Upper lobe of left lung (tissue), 6 donors: ENCODE results near the gene CD8A. TPM values are rescaled to one million over a fixed set of nuclear protein-coding genes. Genes with fewer than 3 reads are reported as not detected.

Source experiments
- ATAC-seq, 2 donors: fragments of 200-7000 bp; cut with Tn5 transposase; one replicate each; pipeline ENCODE4 v1.9.1; 2022; ENCODE audit warnings: mild to moderate bottlenecking in 2 of 2, moderate library complexity in 2 of 2; ENCODE audit not compliant: low FRiP score in 2 of 2
- DNase-seq, 2 donors: peaks; one replicate each; pipeline ENCODE4 v3.0.0-alpha.2; 2019 to 2020
- H3K27ac ChIP-seq, 4 donors: fragments of 200-600 bp; sonication (generic); one replicate each; pipeline ENCODE4 v1.5.1; 2016 to 2019
- H3K27me3 ChIP-seq, 4 donors: fragments of 200-600 bp; sonication (generic); one replicate each; pipeline ENCODE4 v1.5.1; 2017 to 2019
- H3K36me3 ChIP-seq, 4 donors: fragments of 200-600 bp; sonication (generic); one replicate each; pipeline ENCODE4 v1.5.1; 2016 to 2019
- H3K4me1 ChIP-seq, 4 donors: fragments of 200-600 bp; sonication (generic); one replicate each; pipeline ENCODE4 v1.5.1; 2018 to 2019
- H3K4me3 ChIP-seq, 4 donors: fragments of 200-600 bp; sonication (generic); one replicate each; pipeline ENCODE4 v1.5.1; 2017 to 2019; ENCODE audit warnings: mild to moderate bottlenecking in 2 of 4, moderate library complexity in 1 of 4
- H3K9me3 ChIP-seq, 4 donors: fragments of 200-600 bp; sonication (generic); one replicate each; pipeline ENCODE4 v1.5.1; 2018 to 2019
- EP300 ChIP-seq, 4 donors: sonication (generic); formaldehyde crosslinking; IDR thresholded peaks; one replicate each; pipeline ENCODE4 v1.5.1; 2017; ENCODE audit warnings: antibody characterized with exemption in 4 of 4, control low read depth in 2 of 4
- POLR2A ChIP-seq, 4 donors: fragments of 450-650 bp; IDR thresholded peaks; one replicate each; pipeline ENCODE4 v1.5.1; 2016 to 2017; ENCODE audit warnings: antibody characterized with exemption in 4 of 4, mild to moderate bottlenecking in 2 of 4
- POLR2AphosphoS5 ChIP-seq, 2 donors: sonication (generic); formaldehyde crosslinking; IDR thresholded peaks; one replicate each; pipeline ENCODE4 v1.5.1; 2017; ENCODE audit warnings: antibody characterized with exemption in 2 of 2
- WGBS, 2 donors: methylation state at CpG; one replicate each; pipeline ENCODE4 v1.1.5; 2017 to 2018; 5-methylcytosine and 5-hydroxymethylcytosine counted together
- total RNA-seq, 6 donors: library from RNA; depleted of rRNA in 4 of 6; stranded (reverse); fragments of >200 nt in 4 of 6; gene quantifications; one replicate each; pipeline versions ENCODE4 v1.1.0 to v1.2.1, GENCODE V29; 2016 to 2021
- TF ChIP-seq, protein P1 (sequence below), 6 experiments: fragments of 450-650 bp in 4 of 6; fragments of 200-600 bp in 2 of 6; sonication (generic) in 2 of 6; IDR thresholded peaks; one replicate each; pipeline ENCODE4 v1.5.1; 2016 to 2019; ENCODE audit warnings: antibody characterized with exemption in 6 of 6
- donor health status: DM: no; HTN: no; CAD: no; lungs with moderate emphysema.
- donor health status: DM: no; HTN: yes; CAD: no; lungs with severe emphysema.

Gene CD8A
- total RNA-seq, 6 donors from 2014 or later = 4.1 to 5.6 (median 4.7) TPM

DNA sequence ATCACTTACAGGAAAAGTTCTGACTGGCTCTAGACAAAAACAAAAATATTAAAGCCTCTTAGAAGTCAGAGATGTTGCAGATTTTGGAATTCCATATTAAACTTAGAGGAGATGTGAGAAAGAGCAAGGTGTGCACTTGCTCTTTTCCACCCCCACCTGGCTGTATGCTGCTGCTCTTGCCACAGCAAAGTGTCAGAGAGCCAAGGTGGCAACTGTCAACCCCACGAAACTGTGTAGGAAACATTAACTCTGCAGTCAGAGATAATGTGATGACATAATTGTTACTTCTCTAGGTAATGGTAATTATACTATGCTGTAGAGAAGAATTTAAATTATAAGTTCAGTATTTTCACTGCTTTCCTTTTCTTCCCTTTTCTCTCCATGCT, 25.4 kb downstream of the CD8A start:
- no peaks in the 10 kb centered on the region for H3K27me3 ChIP-seq
- WGBS, 2 donors = 66 to 83% methylated on average over 1 of the region's 1 CpG
- H3K27ac ChIP-seq = no peak overlapping the region
- peaks cover 0 to 5% (median 0%) of the 10 kb centered on the region in 4 donors for H3K4me1 ChIP-seq
- peaks cover 4 to 26% (median 12%) of the 10 kb centered on the region in 4 donors for H3K36me3 ChIP-seq
- DNase-seq (no peak), ATAC-seq (no peak)
- no peaks in the 10 kb centered on the region for H3K9me3 ChIP-seq
- TF ChIP-seq EP300 (IDR thresholded peaks at IDR 0.05) (no peak), POLR2A (IDR thresholded peaks at IDR 0.05) (no peak), POLR2AphosphoS5 (IDR thresholded peaks at IDR 0.05) (no peak)
- TF ChIP-seq, protein P1, sequence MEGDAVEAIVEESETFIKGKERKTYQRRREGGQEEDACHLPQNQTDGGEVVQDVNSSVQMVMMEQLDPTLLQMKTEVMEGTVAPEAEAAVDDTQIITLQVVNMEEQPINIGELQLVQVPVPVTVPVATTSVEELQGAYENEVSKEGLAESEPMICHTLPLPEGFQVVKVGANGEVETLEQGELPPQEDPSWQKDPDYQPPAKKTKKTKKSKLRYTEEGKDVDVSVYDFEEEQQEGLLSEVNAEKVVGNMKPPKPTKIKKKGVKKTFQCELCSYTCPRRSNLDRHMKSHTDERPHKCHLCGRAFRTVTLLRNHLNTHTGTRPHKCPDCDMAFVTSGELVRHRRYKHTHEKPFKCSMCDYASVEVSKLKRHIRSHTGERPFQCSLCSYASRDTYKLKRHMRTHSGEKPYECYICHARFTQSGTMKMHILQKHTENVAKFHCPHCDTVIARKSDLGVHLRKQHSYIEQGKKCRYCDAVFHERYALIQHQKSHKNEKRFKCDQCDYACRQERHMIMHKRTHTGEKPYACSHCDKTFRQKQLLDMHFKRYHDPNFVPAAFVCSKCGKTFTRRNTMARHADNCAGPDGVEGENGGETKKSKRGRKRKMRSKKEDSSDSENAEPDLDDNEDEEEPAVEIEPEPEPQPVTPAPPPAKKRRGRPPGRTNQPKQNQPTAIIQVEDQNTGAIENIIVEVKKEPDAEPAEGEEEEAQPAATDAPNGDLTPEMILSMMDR (IDR thresholded peaks at IDR 0.05) = no peak
- H3K4me3 ChIP-seq = no peak overlapping the region

GRCh38 chr2:86764661-86765309, 25.9 kb downstream of the CD8A start:
- Histone ChIP-seq H3K9me3 (no peaks in the 10 kb centered on the region), H3K4me1 (peaks cover 0 to 5% (median 0%) of the 10 kb centered on the region in 4 donors), H3K4me3 (no peak overlapping the region), H3K36me3 (peaks cover 3 to 25% (median 10%) of the 10 kb centered on the region in 4 donors), H3K27ac (no peak overlapping the region), H3K27me3 (no peaks in the 10 kb centered on the region)
- TF ChIP-seq POLR2A (IDR thresholded peaks at IDR 0.05) = no peak
- TF ChIP-seq, protein P1 (IDR thresholded peaks at IDR 0.05) = peak; percentile 22 to 64 (median 56)
- 72 to 80% methylated on average over 4 of the region's 4 CpGs for WGBS, 2 donors
- no peak for DNase-seq
- peak in 1 of 2 donors; percentile 64 for ATAC-seq

- TF ChIP-seq, protein P1 (IDR thresholded peaks at IDR 0.05) = no peak
- Histone ChIP-seq H3K27ac (no peak overlapping the region), H3K27me3 (no peaks in the 10 kb centered on the region), H3K4me3 (no peak overlapping the region), H3K4me1 (no peaks in the 10 kb centered on the region), H3K36me3 (peaks cover 0 to 17% (median 2%) of the 10 kb centered on the region in 4 donors), H3K9me3 (no peaks in the 10 kb centered on the region)
- 86 to 92% methylated on average over 4 of the region's 4 CpGs for WGBS, 2 donors
- ATAC-seq (no peak), DNase-seq (no peak)
Measured at GRCh38 chr2:86760371-86760770, 30.3 kb downstream of the CD8A start.

DNA sequence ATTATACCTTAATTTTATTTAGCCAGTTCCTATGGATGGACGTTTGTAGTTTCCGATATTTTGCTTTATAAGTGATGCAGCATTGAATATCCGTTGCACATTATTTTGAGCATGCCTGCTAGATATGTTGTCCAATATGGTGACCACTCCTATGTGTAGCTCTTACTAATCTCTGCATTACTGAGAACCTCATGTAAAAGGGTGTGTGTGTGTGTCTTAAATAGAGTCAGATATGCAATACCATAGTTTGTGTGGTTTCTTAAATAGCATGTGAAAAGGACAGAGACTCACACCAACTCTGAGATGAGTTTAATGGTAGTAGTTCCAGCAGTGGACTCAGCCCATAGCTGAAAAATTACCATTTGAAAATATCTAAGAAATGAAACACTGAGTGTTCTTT, 32.3 kb downstream of the CD8A start:
- WGBS, 2 donors = 94 to 97% methylated on average over 3 of the region's 3 CpGs
- H3K36me3 ChIP-seq = peaks cover 0 to 35% (median 2%) of the 10 kb centered on the region in 4 donors
- TF ChIP-seq POLR2A (IDR thresholded peaks at IDR 0.05) (no peak), POLR2AphosphoS5 (IDR thresholded peaks at IDR 0.05) (no peak), EP300 (IDR thresholded peaks at IDR 0.05) (no peak)
- TF ChIP-seq, protein P1 (IDR thresholded peaks at IDR 0.05) = no peak
- H3K4me3 ChIP-seq = no peak overlapping the region
- no peak overlapping the region for H3K27ac ChIP-seq
- H3K9me3 ChIP-seq = no peaks in the 10 kb centered on the region
- no peaks in the 10 kb centered on the region for H3K27me3 ChIP-seq
- no peak for ATAC-seq
- DNase-seq = no peak
- H3K4me1 ChIP-seq = no peaks in the 10 kb centered on the region

GRCh38 chr2:86753606-86754005, 37.1 kb downstream of the CD8A start:
- TF ChIP-seq POLR2AphosphoS5 (IDR thresholded peaks at IDR 0.05) (no peak), POLR2A (IDR thresholded peaks at IDR 0.05) (no peak), EP300 (IDR thresholded peaks at IDR 0.05) (no peak)
- TF ChIP-seq, protein P1 (IDR thresholded peaks at IDR 0.05) = no peak
- DNase-seq = no peak
- Histone ChIP-seq H3K4me3 (no peak overlapping the region), H3K27ac (no peak overlapping the region), H3K9me3 (peaks cover 4 to 11% (median 5%) of the 10 kb centered on the region in 4 donors), H3K4me1 (no peaks in the 10 kb centered on the region), H3K36me3 (peaks cover 0 to 43% (median 0%) of the 10 kb centered on the region in 4 donors), H3K27me3 (no peaks in the 10 kb centered on the region)
- no peak for ATAC-seq
